IMR-90 (cell line): ENCODE measurements around the gene ALS2CL. TPM values are rescaled to one million over a fixed set of nuclear protein-coding genes. Genes with fewer than 3 reads are reported as not detected.

ENCODE experiments used
- ATAC-seq: fragments of 200-7000 bp; cut with Tn5 transposase; 2 replicates; pipeline ENCODE4 v1.9.1; 2020; ENCODE audit warnings: low read depth, mild to moderate bottlenecking, moderate library complexity
- BruUV-seq: library from RNA; stranded (reverse); fragments of 400-500 nt; replicated peaks from 2 replicates; lab custom pipeline; 2021; lab: Mats Ljungman, UMichigan
- CTCF ChIA-PET: fragments of 300-600 bp; formaldehyde crosslinking; extraction: SDS; loops from one replicate; lab custom pipeline; 2021; ENCODE audit warnings: antibody characterized with exemption; lab: Yijun Ruan, JAX
- POLR2A ChIA-PET: fragments of 300-600 bp; sonication (Branson Sonifier 250); formaldehyde crosslinking; loops from one replicate; lab custom pipeline; 2022; ENCODE audit warnings: antibody characterized with exemption; ENCODE audit not compliant: unreplicated experiment; lab: Charles Lee
- DNase-seq: peaks from one replicate; pipeline ENCODE4 v3.0.0; 2013
- H2AFZ ChIP-seq: replicated peaks from 2 replicates; pipeline ENCODE3; 2013; ENCODE audit warnings: low read length, mild to moderate bottlenecking; ENCODE audit not compliant: poor library complexity
- H2AK5ac ChIP-seq: 2 replicates; pipeline ENCODE4 v1.6.1; 2013; ENCODE audit warnings: low read depth, low read length, inconsistent platforms
- H2AK9ac ChIP-seq: replicated peaks from 2 replicates; pipeline ENCODE3; 2013; ENCODE audit warnings: mild to moderate bottlenecking, low read depth, low read length, moderate library complexity; ENCODE audit not compliant: poor library complexity
- H2BK120ac ChIP-seq: 2 replicates; pipeline ENCODE4 v1.6.1; 2013; ENCODE audit warnings: low read depth, low read length, inconsistent platforms
- H2BK15ac ChIP-seq: 3 replicates; pipeline ENCODE4 v1.6.1; 2013; ENCODE audit warnings: low read depth, low read length, inconsistent platforms
- H2BK20ac ChIP-seq: 2 replicates; pipeline ENCODE4 v1.6.1; 2013; ENCODE audit warnings: low read depth, mild to moderate bottlenecking, inconsistent platforms, low read length, moderate library complexity
- H2BK5ac ChIP-seq: 2 replicates; pipeline ENCODE4 v1.6.1; 2013; ENCODE audit warnings: mild to moderate bottlenecking, low read depth, low read length, inconsistent platforms; ENCODE audit not compliant: poor library complexity, severe bottlenecking
- H3K14ac ChIP-seq: replicated peaks from 2 replicates; pipeline ENCODE4 v1.6.1; 2013; ENCODE audit warnings: low read depth, low read length, inconsistent platforms
- H3K18ac ChIP-seq: 2 replicates; pipeline ENCODE4 v1.6.1; 2013; ENCODE audit warnings: low read depth, low read length, control low read depth
- H3K23ac ChIP-seq: 2 replicates; pipeline ENCODE4 v1.6.1; 2013; ENCODE audit warnings: low read depth, low read length, inconsistent platforms
- H3K27ac ChIP-seq: 2 replicates; pipeline ENCODE4 v1.5.1; 2013; ENCODE audit warnings: mild to moderate bottlenecking, control low read depth, low read length; ENCODE audit not compliant: insufficient read depth
- H3K27me3 ChIP-seq: 2 replicates; pipeline ENCODE4 v1.6.1; 2013; ENCODE audit warnings: low read length; ENCODE audit not compliant: control insufficient read depth, insufficient read depth
- H3K36me3 ChIP-seq: 2 replicates; pipeline ENCODE4 v1.6.1; 2013; ENCODE audit warnings: low read length, mixed read lengths; ENCODE audit not compliant: control insufficient read depth, insufficient read depth
- H3K4ac ChIP-seq: 2 replicates; pipeline ENCODE4 v1.6.1; 2013; ENCODE audit warnings: low read depth, low read length, inconsistent platforms
- H3K4me1 ChIP-seq: 2 replicates; pipeline ENCODE4 v1.6.1; 2013; ENCODE audit warnings: low read length, mixed read lengths; ENCODE audit not compliant: control insufficient read depth, insufficient read depth
- H3K4me2 ChIP-seq: 2 replicates; pipeline ENCODE4 v1.6.1; 2013; ENCODE audit warnings: low read depth, mild to moderate bottlenecking, control low read depth, low read length, moderate library complexity
- H3K4me3 ChIP-seq: 2 replicates; pipeline ENCODE4 v1.5.1; 2013; ENCODE audit warnings: low read depth, mild to moderate bottlenecking, control low read depth, low read length, moderate library complexity; ENCODE audit not compliant: insufficient read depth
- H3K56ac ChIP-seq: 2 replicates; pipeline ENCODE4 v1.6.1; 2013; ENCODE audit warnings: low read length, inconsistent platforms; ENCODE audit not compliant: insufficient read depth; ENCODE audit errors: extremely low read depth
- H3K79me1 ChIP-seq, 2 experiments: 2 replicates each; pipeline ENCODE4 v1.6.1; 2013; ENCODE audit warnings: low read length in 2 of 2, inconsistent platforms in 1 of 2, low read depth in 1 of 2
- H3K9ac ChIP-seq: 2 replicates; pipeline ENCODE4 v1.6.1; 2013; ENCODE audit warnings: low read depth, low read length, control low read depth
- H3K9me1 ChIP-seq: 2 replicates; pipeline ENCODE4 v1.6.1; 2013; ENCODE audit warnings: low read length, inconsistent platforms; ENCODE audit not compliant: insufficient read depth
- H3K9me3 ChIP-seq: 2 replicates; pipeline ENCODE4 v1.6.1; 2013; ENCODE audit warnings: low read length; ENCODE audit not compliant: control insufficient read depth, insufficient read depth
- H4K20me1 ChIP-seq: 2 replicates; pipeline ENCODE4 v1.6.1; 2013; ENCODE audit warnings: low read length, inconsistent platforms; ENCODE audit not compliant: insufficient read depth
- H4K5ac ChIP-seq: 2 replicates; pipeline ENCODE4 v1.6.1; 2013; ENCODE audit warnings: mild to moderate bottlenecking, low read depth, low read length, control low read depth
- H4K8ac ChIP-seq, 2 experiments: 2 replicates each; pipeline ENCODE4 v1.6.1; 2013; ENCODE audit warnings: low read depth in 2 of 2, low read length in 2 of 2, control low read depth in 1 of 2, inconsistent platforms in 1 of 2
- H4K91ac ChIP-seq: 2 replicates; pipeline ENCODE4 v1.6.1; 2013; ENCODE audit warnings: low read depth, low read length, inconsistent platforms; ENCODE audit not compliant: insufficient read depth
- CTCF ChIP-seq: conservative IDR thresholded peaks from 2 replicates; pipeline ENCODE4 v1.5.1; 2012; ENCODE audit warnings: mild to moderate bottlenecking, low read depth, low read length, improper control_type of control experiment
- MAFK ChIP-seq: IDR thresholded peaks from 2 replicates; pipeline ENCODE4 v1.6.1; 2012; ENCODE audit warnings: low read depth, low read length, improper control_type of control experiment
- WGBS, 2 experiments: methylation state at CpG; one replicate each; pipeline versions ENCODE4 v1.1.5 to v1.1.7; 2013; ENCODE audit warnings: missing lambda C conversion rate in 2 of 2; ENCODE audit not compliant: insufficient read length in 1 of 2; ENCODE audit errors: extremely low coverage in 2 of 2; 5-methylcytosine and 5-hydroxymethylcytosine counted together
- dilution Hi-C: fragments of 300-500 bp; cut with HindIII; formaldehyde crosslinking; loops from one replicate; pipeline ENCODE4 v1.14.3; 2018; ENCODE audit warnings: low sequenced_read_pairs; ENCODE audit not compliant: unreplicated experiment
- in situ Hi-C: fragments of 300-500 bp; cut with MboI; formaldehyde crosslinking; loops from 3 replicates; pipeline ENCODE4 v1.14.3; 2019; ENCODE audit warnings: low sequenced_read_pairs, inconsistent platforms, mixed read lengths
- intact Hi-C: fragments of 100-400 bp; cut with micrococcal nuclease; formaldehyde crosslinking; loops from 2 replicates; pipeline ENCODE4 v1.10.0; 2022
- polyA plus RNA-seq, 3 experiments: library from polyadenylated mRNA; depleted of rRNA; stranded (reverse); fragments of >200 nt; gene quantifications; 2 replicates each; pipeline ENCODE4 v1.2.3, GENCODE V29; 2012; ENCODE audit warnings: low replicate concordance in 1 of 3
- total RNA-seq: library from RNA; depleted of rRNA; stranded (reverse); fragments of >200 nt; gene quantifications from 2 replicates; pipeline ENCODE4 v1.2.3, GENCODE V29; 2012

ALS2CL gene
- total and polyA plus RNA-seq, 2 of the 4 experiments (the other 2 are of a cell fraction) = 2.2 to 4.8 TPM

- Histone ChIP-seq H3K18ac (no peak overlapping the region), H3K56ac (no peak overlapping the region), H3K23ac (no peak overlapping the region), H3K9me1 (no peaks in the 10 kb centered on the region), H2BK15ac (no peak overlapping the region), H3K14ac (no peak overlapping the region), H2AK9ac (no peak overlapping the region), H3K36me3 (no peaks in the 10 kb centered on the region), H3K9ac (no peak overlapping the region), H4K8ac (no peak overlapping the region), H3K4me1 (no peaks in the 10 kb centered on the region), H3K27me3 (peaks cover 40% of the 10 kb centered on the region), H3K4me3 (no peak overlapping the region), H2AK5ac (no peak overlapping the region), H4K20me1 (no peaks in the 10 kb centered on the region), H2BK20ac (no peak overlapping the region), H4K5ac (no peak overlapping the region), H2BK5ac (no peak overlapping the region), H3K9me3 (no peaks in the 10 kb centered on the region), H3K27ac (no peak overlapping the region), H4K91ac (no peak overlapping the region), H3K79me1 (no peaks in the 10 kb centered on the region), H3K4me2 (no peak overlapping the region), H2AFZ (peak overlapping the region; percentile 44), H2BK120ac (no peak overlapping the region), H3K4ac (no peak overlapping the region)
- no TSS peak for BruUV-seq
- CTCF ChIA-PET = no interaction called here
- in situ Hi-C loops = loop anchor here (25.0 kb wide), 1 partner anchor 649 kb away; no protein-coding TSS in a partner anchor
- intact Hi-C loops = no loop called here
- TF ChIP-seq MAFK (no peak), CTCF (no peak)
- 88% methylated on average over 3 of the region's 14 CpGs; no CpG with 5 or more reads in 1 of the 2 experiments for WGBS, 2 experiments
- ATAC-seq (no peak), DNase-seq (no peak)
- POLR2A ChIA-PET = no interaction called here
- dilution Hi-C loops = no loop called here
Measured at GRCh38 chr3:46713050-46713897, 19.8 kb upstream of the ALS2CL start.
